ENCODE data around the gene DNASE2. TPM values are rescaled to one million over a fixed set of nuclear protein-coding genes. Genes with fewer than 3 reads are reported as not detected.

DNASE2 gene
- total RNA-seq, 1 donor from 2014 or later = 27.9 TPM

DNA sequence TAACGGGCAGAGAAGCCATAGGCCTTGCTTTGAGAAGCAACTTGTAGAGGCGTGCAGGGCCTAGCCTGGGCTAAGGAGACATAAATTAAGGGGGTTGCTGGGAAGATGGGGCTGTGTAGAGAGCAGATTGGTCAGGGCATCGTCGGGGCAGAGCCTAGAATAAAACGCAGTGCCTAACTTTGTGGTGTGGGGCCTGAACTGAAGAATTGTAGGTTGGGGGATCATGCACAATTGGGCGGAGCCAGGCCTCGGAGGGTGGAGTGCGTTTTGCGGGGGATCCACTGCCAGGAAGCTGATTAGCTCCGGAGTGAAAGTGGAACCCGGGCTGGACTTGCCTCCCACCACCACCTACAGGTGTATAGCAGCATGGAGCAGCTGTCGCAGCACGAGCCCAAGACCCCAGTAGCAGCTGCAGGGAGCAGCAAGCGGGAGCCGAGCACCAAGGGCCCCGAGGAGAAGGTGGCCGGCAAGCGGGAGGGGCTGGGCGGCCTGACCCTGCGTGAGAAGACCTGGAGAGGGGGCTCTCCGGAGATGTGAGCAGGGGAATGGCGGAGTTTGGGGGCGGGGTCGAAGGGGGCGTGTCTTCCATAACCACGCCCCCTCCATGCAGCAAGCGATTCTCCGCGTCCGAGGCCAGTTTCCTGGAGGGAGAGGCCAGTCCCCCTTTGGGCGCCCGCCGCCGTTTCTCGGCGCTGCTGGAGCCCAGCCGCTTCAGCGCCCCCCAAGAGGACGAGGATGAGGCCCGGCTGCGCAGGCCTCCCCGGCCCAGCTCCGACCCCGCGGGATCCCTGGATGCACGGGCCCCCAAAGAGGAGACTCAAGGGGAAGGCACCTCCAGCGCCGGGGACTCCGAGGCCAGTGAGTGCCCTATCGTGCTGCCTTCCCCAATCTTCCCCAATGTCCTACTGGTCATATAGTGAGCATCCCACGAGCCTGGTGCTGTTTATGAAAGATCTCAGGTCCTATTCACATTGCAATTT lies 13.8 kb downstream of the DNASE2 start:
- no peak for FAIRE-seq
- DNase-seq (ENCODE audit: low read depth) = peak; percentile 28
- Histone ChIP-seq H3K27me3 (ENCODE audit: control insufficient read depth, insufficient read depth, low read length) (no peaks in the 10 kb centered on the region), H3K36me3 (ENCODE audit: control insufficient read depth, insufficient read depth, low read length) (no peaks in the 10 kb centered on the region), H3K4me3 (ENCODE audit: low read depth, low read length) (peak overlapping the region; percentile 30)
- no peak for TF ChIP-seq CTCF (IDR thresholded peaks at IDR 0.05; ENCODE audit: insufficient read depth, low read length, severe bottlenecking)

GRCh38 chr19:12866416-12867119 lies 14.7 kb downstream of the DNASE2 start:
- TF ChIP-seq CTCF (IDR thresholded peaks at IDR 0.05; ENCODE audit: insufficient read depth, low read length, severe bottlenecking) = no peak
- Histone ChIP-seq H3K27me3 (ENCODE audit: control insufficient read depth, insufficient read depth, low read length) (no peaks in the 10 kb centered on the region), H3K4me3 (ENCODE audit: low read depth, low read length) (no peak overlapping the region), H3K36me3 (ENCODE audit: control insufficient read depth, insufficient read depth, low read length) (no peaks in the 10 kb centered on the region)
- DNase-seq (ENCODE audit: low read depth) (no peak), FAIRE-seq (no peak)

DNA sequence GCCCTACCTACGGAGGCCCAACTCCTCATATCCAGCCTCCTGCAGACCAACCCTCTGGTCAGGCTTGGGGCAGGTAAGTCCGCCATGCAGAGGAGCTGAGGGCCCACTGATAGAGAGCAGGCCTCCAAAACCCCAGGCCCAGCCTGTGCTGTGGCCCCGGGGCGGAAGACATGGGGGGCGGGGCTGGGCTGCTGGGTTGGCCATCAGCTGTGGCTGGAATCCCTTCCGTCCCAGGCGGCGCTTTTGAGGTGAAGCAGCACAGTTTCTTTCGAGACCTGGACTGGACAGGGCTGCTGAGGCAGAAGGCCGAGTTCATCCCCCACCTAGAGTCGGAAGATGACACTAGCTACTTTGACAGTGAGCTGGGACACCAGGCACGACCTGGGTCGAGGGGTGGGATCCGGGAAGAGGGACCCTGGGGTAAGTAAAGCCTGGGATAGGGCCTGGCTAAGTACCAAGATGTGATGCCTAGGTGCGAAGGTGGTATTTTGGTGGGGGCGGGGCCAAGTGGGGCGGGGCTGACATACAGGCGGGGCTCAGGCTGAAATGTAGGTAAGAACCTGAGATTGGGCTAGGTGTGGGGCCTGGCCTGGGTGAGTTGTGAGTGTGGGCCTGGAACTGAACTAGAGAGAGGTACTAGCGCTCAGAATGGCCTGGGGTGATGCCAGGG lies 15.4 kb downstream of the DNASE2 start:
- Histone ChIP-seq H3K36me3 (ENCODE audit: control insufficient read depth, insufficient read depth, low read length) (no peaks in the 10 kb centered on the region), H3K27me3 (ENCODE audit: control insufficient read depth, insufficient read depth, low read length) (no peaks in the 10 kb centered on the region), H3K4me3 (ENCODE audit: low read depth, low read length) (no peak overlapping the region)
- no peak for TF ChIP-seq CTCF (IDR thresholded peaks at IDR 0.05; ENCODE audit: insufficient read depth, low read length, severe bottlenecking)
- no peak for FAIRE-seq
- DNase-seq (ENCODE audit: low read depth) = no peak

GRCh38 chr19:12864721-12865715 lies 16.2 kb downstream of the DNASE2 start:
- DNase-seq (ENCODE audit: low read depth) (no peak), FAIRE-seq (no peak)
- H3K4me3 ChIP-seq (ENCODE audit: low read depth, low read length) = no peak overlapping the region
- no peaks in the 10 kb centered on the region for H3K36me3 ChIP-seq (ENCODE audit: control insufficient read depth, insufficient read depth, low read length)
- no peak for TF ChIP-seq CTCF (IDR thresholded peaks at IDR 0.05; ENCODE audit: insufficient read depth, low read length, severe bottlenecking)
- no peaks in the 10 kb centered on the region for H3K27me3 ChIP-seq (ENCODE audit: control insufficient read depth, insufficient read depth, low read length)

- no peaks in the 10 kb centered on the region for H3K36me3 ChIP-seq (ENCODE audit: control insufficient read depth, insufficient read depth, low read length)
- no peak for FAIRE-seq
- no peak for TF ChIP-seq CTCF (IDR thresholded peaks at IDR 0.05; ENCODE audit: insufficient read depth, low read length, severe bottlenecking)
These were observed 17.1 kb downstream of the DNASE2 start for GRCh38 chr19:12864143-12864542.

More at GRCh38 chr19:12864143-12864542, 17.1 kb downstream of the DNASE2 start:
- H3K27me3 ChIP-seq (ENCODE audit: control insufficient read depth, insufficient read depth, low read length) = no peaks in the 10 kb centered on the region
- no peak for DNase-seq (ENCODE audit: low read depth)
- no peak overlapping the region for H3K4me3 ChIP-seq (ENCODE audit: low read depth, low read length)
